AG04450 (cell line): ENCODE data around the gene MIB2. TPM values are rescaled to one million over a fixed set of nuclear protein-coding genes. Genes with fewer than 3 reads are reported as not detected.

Experiments used
- CTCF ChIA-PET: fragments of 300-600, 350-600 bp; formaldehyde crosslinking; extraction: SDS; loops from one replicate; lab custom pipeline; 2022; ENCODE audit warnings: antibody characterized with exemption, inconsistent platforms; lab: Charles Lee
- POLR2A ChIA-PET: fragments of 350-600 bp; formaldehyde crosslinking; extraction: SDS; loops from one replicate; lab custom pipeline; 2021; ENCODE audit warnings: antibody characterized with exemption, inconsistent platforms; lab: Yijun Ruan, JAX
- DNase-seq: peaks from one replicate; pipeline ENCODE4 v3.0.0-alpha.2; 2011; ENCODE audit warnings: low read depth, low spot score
- H3K27ac ChIP-seq: one replicate; pipeline ENCODE4 v1.5.1; 2012; ENCODE audit warnings: low read depth, low read length, control low read depth
- H3K27me3 ChIP-seq: one replicate; pipeline ENCODE4 v1.6.0; 2012; ENCODE audit warnings: low read length; ENCODE audit not compliant: control insufficient read depth, insufficient read depth
- H3K4me3 ChIP-seq: 2 replicates; pipeline ENCODE4 v1.5.1; 2011; ENCODE audit warnings: mild to moderate bottlenecking, low read depth, low read length, control low read depth
- H3K9me3 ChIP-seq: 2 replicates; pipeline ENCODE4 v1.5.1; 2012; ENCODE audit warnings: low read length; ENCODE audit not compliant: control insufficient read depth, insufficient read depth
- polyA plus RNA-seq: library from polyadenylated mRNA; depleted of rRNA; stranded (reverse); fragments of >200 nt; gene quantifications from 2 replicates; pipeline ENCODE4 v1.2.3, GENCODE V29; 2011
- TF ChIP-seq, protein P1 (sequence below): IDR thresholded peaks from 2 replicates; pipeline ENCODE4 v1.5.1; 2011; ENCODE audit warnings: low read depth, low read length, control low read depth, inconsistent platforms

The MIB2 gene
- polyA plus RNA-seq, 1 experiment: 9.4 TPM

DNA sequence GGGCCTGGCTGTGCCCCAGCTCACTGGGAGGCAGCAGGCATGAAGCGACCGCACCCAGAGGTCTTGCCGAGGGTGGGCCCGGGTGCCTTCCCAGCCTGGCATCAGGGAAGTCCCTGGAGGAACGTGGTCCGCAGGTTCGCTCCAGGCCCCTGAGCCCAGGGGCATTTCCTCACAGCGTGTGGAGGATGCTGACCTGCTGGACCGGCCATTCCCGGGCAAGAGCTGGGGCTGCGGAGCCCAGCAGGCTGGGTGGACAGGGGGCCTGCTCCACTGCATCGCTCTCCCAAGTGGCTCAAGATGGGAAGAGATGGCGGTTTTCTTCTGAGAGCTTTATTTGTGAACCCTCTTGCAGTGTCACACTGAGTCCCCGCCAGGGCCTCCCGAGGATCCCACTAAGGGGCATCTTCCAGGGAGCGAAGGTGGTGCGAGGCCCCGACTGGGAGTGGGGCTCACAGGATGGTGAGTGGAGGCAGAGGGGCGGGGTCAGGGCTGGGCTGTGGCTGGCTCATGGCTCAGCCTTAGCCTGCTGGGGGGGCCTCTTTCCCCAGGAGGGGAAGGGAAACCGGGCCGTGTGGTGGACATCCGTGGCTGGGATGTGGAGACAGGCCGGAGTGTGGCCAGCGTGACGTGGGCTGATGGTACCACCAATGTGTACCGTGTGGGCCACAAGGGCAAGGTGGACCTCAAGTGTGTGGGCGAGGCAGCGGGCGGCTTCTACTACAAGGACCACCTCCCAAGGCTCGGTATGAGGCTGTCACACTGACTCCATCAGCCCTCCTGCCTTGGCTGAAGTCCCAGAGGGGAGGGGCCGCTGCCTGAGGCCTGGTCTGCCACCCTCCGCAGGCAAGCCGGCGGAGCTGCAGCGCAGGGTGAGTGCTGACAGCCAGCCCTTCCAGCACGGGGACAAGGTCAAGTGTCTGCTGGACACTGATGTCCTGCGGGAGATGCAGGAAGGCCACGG, 9.4 kb downstream of the MIB2 start:
- Histone ChIP-seq H3K9me3 (no peaks in the 10 kb centered on the region; the same call in 1 of the 2 replicates), H3K4me3 (no peak overlapping the region), H3K27me3 (no peaks in the 10 kb centered on the region), H3K27ac (no peak overlapping the region)
- ChIA-PET CTCF (no interaction called here), POLR2A (interaction anchor here (0.5 kb wide), 1 partner anchor 253 kb away, joined by 7 read pairs; no protein-coding TSS in a partner anchor)
- TF ChIP-seq, protein P1, sequence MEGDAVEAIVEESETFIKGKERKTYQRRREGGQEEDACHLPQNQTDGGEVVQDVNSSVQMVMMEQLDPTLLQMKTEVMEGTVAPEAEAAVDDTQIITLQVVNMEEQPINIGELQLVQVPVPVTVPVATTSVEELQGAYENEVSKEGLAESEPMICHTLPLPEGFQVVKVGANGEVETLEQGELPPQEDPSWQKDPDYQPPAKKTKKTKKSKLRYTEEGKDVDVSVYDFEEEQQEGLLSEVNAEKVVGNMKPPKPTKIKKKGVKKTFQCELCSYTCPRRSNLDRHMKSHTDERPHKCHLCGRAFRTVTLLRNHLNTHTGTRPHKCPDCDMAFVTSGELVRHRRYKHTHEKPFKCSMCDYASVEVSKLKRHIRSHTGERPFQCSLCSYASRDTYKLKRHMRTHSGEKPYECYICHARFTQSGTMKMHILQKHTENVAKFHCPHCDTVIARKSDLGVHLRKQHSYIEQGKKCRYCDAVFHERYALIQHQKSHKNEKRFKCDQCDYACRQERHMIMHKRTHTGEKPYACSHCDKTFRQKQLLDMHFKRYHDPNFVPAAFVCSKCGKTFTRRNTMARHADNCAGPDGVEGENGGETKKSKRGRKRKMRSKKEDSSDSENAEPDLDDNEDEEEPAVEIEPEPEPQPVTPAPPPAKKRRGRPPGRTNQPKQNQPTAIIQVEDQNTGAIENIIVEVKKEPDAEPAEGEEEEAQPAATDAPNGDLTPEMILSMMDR: no peak
- no peak for DNase-seq

DNA sequence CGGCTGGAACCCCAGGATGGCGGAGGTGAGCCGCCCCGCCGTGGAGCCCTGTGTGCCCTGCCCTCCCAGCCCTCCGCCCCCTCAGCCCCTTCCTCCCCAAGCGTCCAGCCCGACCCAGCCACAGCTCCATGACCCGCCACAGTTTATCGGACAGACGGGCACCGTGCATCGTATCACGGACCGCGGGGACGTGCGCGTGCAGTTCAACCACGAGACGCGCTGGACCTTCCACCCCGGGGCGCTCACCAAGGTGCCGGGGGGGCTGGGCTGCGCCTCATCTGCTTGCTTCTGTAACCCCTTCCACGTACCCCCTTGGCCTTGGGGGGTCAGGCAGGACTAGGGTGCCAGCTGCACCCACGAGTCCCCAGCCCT, 10.1 kb downstream of the MIB2 start:
- Histone ChIP-seq H3K27ac (no peak overlapping the region), H3K9me3 (no peaks in the 10 kb centered on the region; the same call in 1 of the 2 replicates), H3K27me3 (no peaks in the 10 kb centered on the region), H3K4me3 (no peak overlapping the region)
- ChIA-PET CTCF (interaction anchor here (0.6 kb wide), 1 partner anchor 259 kb away, joined by 4 read pairs; no protein-coding TSS in a partner anchor), POLR2A (interaction anchor here (0.9 kb wide), 1 partner anchor 10 kb away, joined by 3 read pairs; the partner anchor contains the start of gene MIB2)
- TF ChIP-seq, protein P1: no peak
- no peak for DNase-seq

DNA sequence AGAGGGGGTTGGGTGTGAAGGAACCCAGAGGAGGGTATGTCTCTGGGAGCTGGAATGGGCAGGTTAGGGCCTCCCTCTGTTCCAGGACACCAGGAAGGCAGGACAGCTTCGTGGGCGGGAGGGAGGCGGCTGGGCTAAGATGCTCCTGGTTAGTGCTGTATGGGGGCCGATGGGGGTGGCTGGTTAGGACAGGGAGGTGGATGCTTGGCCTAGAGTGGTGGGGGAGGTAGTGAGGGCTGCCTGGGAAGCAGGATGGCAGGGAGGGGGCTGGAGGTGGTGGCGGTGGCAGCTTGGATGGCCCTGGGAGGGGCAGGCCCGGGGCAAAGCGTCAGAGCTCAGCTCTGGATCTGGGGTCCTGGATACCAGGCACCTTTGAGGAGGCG, 10.5 kb downstream of the MIB2 start:
- TF ChIP-seq, protein P1: no peak
- no peak for DNase-seq
- no peak overlapping the region for H3K27ac ChIP-seq
- ChIA-PET CTCF (interaction anchor here (0.6 kb wide), 1 partner anchor 258 kb away, joined by 4 read pairs; no protein-coding TSS in a partner anchor), POLR2A (interaction anchor here (0.6 to 0.9 kb wide), 2 partner anchors 10 to 12 kb away, joined by 3 read pairs; partner anchors contain the start of gene MIB2)
- H3K27me3 ChIP-seq: no peaks in the 10 kb centered on the region
- no peaks in the 10 kb centered on the region; the same call in 1 of the 2 replicates for H3K9me3 ChIP-seq
- H3K4me3 ChIP-seq: no peak overlapping the region

DNA sequence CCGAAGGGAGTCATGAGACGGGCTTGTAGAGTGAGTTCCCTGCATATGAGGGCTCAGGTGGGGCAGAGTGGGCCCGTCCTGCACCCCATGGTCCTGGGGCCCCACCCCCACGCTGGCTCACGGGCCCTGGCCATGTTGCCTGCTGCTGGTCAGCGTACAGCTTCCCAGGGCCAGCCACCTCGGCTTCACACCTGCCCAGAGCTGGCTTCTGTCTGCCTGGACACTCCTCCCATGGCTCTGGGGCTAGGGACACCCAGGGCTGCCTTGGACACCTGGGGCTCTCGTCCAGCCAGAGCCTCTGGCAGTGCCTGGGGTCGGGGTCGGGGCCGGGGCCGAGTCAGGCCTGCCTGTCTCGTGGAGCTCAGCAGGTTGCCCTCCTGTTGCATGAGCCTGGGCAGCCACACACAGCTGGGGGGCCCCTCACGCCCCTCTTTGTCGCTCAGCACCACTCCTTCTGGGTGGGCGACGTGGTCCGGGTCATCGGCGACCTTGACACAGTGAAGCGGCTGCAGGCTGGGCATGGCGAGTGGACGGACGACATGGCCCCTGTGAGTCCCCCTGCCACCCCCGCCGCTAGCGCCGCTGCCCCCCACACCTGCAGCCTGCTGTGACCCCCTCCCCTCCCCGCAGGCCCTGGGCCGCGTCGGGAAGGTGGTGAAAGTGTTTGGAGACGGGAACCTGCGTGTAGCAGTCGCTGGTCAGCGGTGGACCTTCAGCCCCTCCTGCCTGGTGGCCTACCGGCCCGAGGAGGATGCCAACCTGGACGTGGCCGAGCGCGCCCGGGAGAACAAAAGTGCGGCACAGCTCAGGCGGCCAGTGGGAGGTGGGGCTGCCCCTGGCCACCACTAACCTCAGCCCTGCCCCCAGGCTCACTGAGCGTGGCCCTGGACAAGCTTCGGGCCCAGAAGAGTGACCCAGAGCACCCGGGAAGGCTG, 11.2 kb downstream of the MIB2 start:
- Histone ChIP-seq H3K4me3 (no peak overlapping the region), H3K27ac (no peak overlapping the region), H3K9me3 (no peaks in the 10 kb centered on the region; the same call in 1 of the 2 replicates), H3K27me3 (no peaks in the 10 kb centered on the region)
- CTCF ChIA-PET: no interaction called here
- DNase-seq: no peak
- POLR2A ChIA-PET: interaction anchor here (0.6 to 0.9 kb wide), 2 partner anchors 11 to 12 kb away, joined by 3 read pairs; partner anchors contain the start of gene MIB2
- TF ChIP-seq, protein P1: no peak
